HCT116 (cell line): ENCODE results near the gene OBSL1. TPM values are rescaled to one million over a fixed set of nuclear protein-coding genes. Genes with fewer than 3 reads are reported as not detected.

Experiments used
- ATAC-seq: fragments of 200-7000 bp; cut with Tn5 transposase; 2 replicates; pipeline ENCODE4 v1.9.1; 2020; ENCODE audit warnings: mild to moderate bottlenecking, moderate library complexity
- BruUV-seq: library from RNA; stranded (reverse); fragments of 400-500 nt; replicated peaks from 2 replicates; lab custom pipeline; 2021; lab: Mats Ljungman, UMichigan
- CTCF ChIA-PET: fragments of 300-600 bp; sonication (Branson Sonifier 250); formaldehyde crosslinking; loops from one replicate; lab custom pipeline; 2021; ENCODE audit warnings: antibody characterized with exemption; lab: Charles Lee
- POLR2A ChIA-PET: fragments of 300-600, 350-600 bp; sonication (Branson Sonifier 250); formaldehyde crosslinking; loops from one replicate; lab custom pipeline; 2021; ENCODE audit warnings: antibody characterized with exemption; lab: Charles Lee
- RAD21 ChIA-PET, 2 experiments: fragments of 300-600 bp; sonication (Branson Sonifier 250); formaldehyde crosslinking; loops; one replicate each; lab custom pipeline; 2023; ENCODE audit warnings: low total read pairs in 2 of 2; ENCODE audit not compliant: uncharacterized antibody in 2 of 2, unreplicated experiment in 2 of 2, low non-redundant PET in 1 of 2; lab: Charles Lee
- DNase-seq: peaks from one replicate; pipeline ENCODE4 v3.0.0-alpha.2; 2010; ENCODE audit warnings: low read depth, low spot score
- H2AFZ ChIP-seq: fragments of 200-600 bp; shearing (Covaris generic), sonication (generic); 2 replicates; pipeline ENCODE4 v1.6.1; 2017; ENCODE audit warnings: low read depth, mixed run types, mixed read lengths, antibody characterized with exemption, low read length; ENCODE audit not compliant: poor library complexity, severe bottlenecking
- H3K27ac ChIP-seq: 2 replicates; pipeline ENCODE4 v1.5.1; 2012; ENCODE audit warnings: low read depth, low read length
- H3K27me3 ChIP-seq: fragments of 200-600 bp; sonication (generic); 2 replicates; pipeline ENCODE4 v1.6.1; 2016; ENCODE audit warnings: mixed run types, low read length, mixed read lengths; ENCODE audit not compliant: insufficient read depth
- H3K36me3 ChIP-seq, 2 experiments: fragments of 200-500 bp in 1 of 2; fragments of 200-600 bp in 1 of 2; sonication (Bioruptor generic) in 1 of 2; sonication (generic) in 1 of 2; 2 replicates each; pipeline versions ENCODE4 v1.5.1 to v1.6.1; 2014 to 2016; ENCODE audit warnings: low read length in 2 of 2, inconsistent platforms in 1 of 2, mixed read lengths in 1 of 2, mixed run types in 1 of 2; ENCODE audit not compliant: insufficient read depth in 2 of 2, control insufficient read depth in 1 of 2
- H3K4me1 ChIP-seq, 2 experiments: fragments of 200-600 bp in 1 of 2; sonication (generic) in 1 of 2; 2 replicates each; pipeline versions ENCODE4 v1.5.1 to v1.6.1; 2012 to 2017; ENCODE audit warnings: low read length in 2 of 2, inconsistent platforms in 1 of 2, mild to moderate bottlenecking in 1 of 2, mixed read lengths in 1 of 2, mixed run types in 1 of 2, moderate library complexity in 1 of 2; ENCODE audit not compliant: insufficient read depth in 2 of 2, control insufficient read depth in 1 of 2
- H3K4me2 ChIP-seq: fragments of 200-600 bp; sonication (generic); 2 replicates; pipeline ENCODE4 v1.6.1; 2017; ENCODE audit warnings: mixed run types, low read length, mixed read lengths
- H3K4me3 ChIP-seq, 2 experiments: fragments of 200-600 bp in 1 of 2; sonication (generic) in 1 of 2; replicated peaks in 1 of 2; 2 replicates each; pipeline ENCODE4 v1.5.1; 2011 to 2016; ENCODE audit warnings: low read length in 2 of 2, control low read depth in 1 of 2, low read depth in 1 of 2, mild to moderate bottlenecking in 1 of 2, mixed read lengths in 1 of 2, mixed run types in 1 of 2
- H3K79me2 ChIP-seq: fragments of 200-600 bp; sonication (generic); 2 replicates; pipeline ENCODE4 v1.6.1; 2017; ENCODE audit warnings: mild to moderate bottlenecking, mixed run types, low read length, moderate library complexity, mixed read lengths; ENCODE audit not compliant: insufficient read depth
- H3K9ac ChIP-seq: fragments of 200-600 bp; sonication (generic); 2 replicates; pipeline ENCODE4 v1.6.1; 2016; ENCODE audit warnings: low read length, mixed read lengths
- H3K9me2 ChIP-seq: fragments of 200-600 bp; sonication (generic), shearing (Covaris generic); 2 replicates; pipeline ENCODE4 v1.6.1; 2017; ENCODE audit warnings: mixed run types, mild to moderate bottlenecking, moderate library complexity; ENCODE audit not compliant: insufficient read depth
- H3K9me3 ChIP-seq, 2 experiments: fragments of 200-500 bp in 1 of 2; fragments of 200-600 bp in 1 of 2; sonication (Bioruptor generic) in 1 of 2; sonication (generic) in 1 of 2; 2 replicates each; pipeline ENCODE4 v1.6.1; 2014 to 2017; ENCODE audit warnings: low read length in 2 of 2, mixed read lengths in 2 of 2, inconsistent platforms in 1 of 2, low read depth in 1 of 2, mild to moderate bottlenecking in 1 of 2, mixed run types in 1 of 2, moderate library complexity in 1 of 2; ENCODE audit not compliant: control insufficient read depth in 1 of 2, insufficient read depth in 1 of 2
- H4K20me1 ChIP-seq: fragments of 200-600 bp; sonication (generic), shearing (Covaris generic); 2 replicates; pipeline ENCODE4 v1.6.1; 2017; ENCODE audit warnings: mixed run types, mild to moderate bottlenecking, moderate library complexity; ENCODE audit not compliant: insufficient read depth
- ATF3 ChIP-seq: IDR thresholded peaks from 2 replicates; pipeline ENCODE4 v1.6.1; 2012
- CBX3 ChIP-seq: IDR thresholded peaks from 2 replicates; pipeline ENCODE4 v1.6.1; 2012; ENCODE audit warnings: low read depth
- CEBPB ChIP-seq: IDR thresholded peaks from 2 replicates; pipeline ENCODE4 v1.6.1; 2012; ENCODE audit warnings: low read depth
- ELF1 ChIP-seq: IDR thresholded peaks from 2 replicates; pipeline ENCODE4 v1.6.1; 2012; ENCODE audit warnings: low read depth, borderline replicate concordance
- FOSL1 ChIP-seq: IDR thresholded peaks from 2 replicates; pipeline ENCODE4 v1.6.1; 2012; ENCODE audit warnings: low read depth
- JUND ChIP-seq: IDR thresholded peaks from 2 replicates; pipeline ENCODE4 v1.6.1; 2012
- POLR2AphosphoS5 ChIP-seq: IDR thresholded peaks from 2 replicates; pipeline ENCODE4 v1.6.1; 2011; ENCODE audit warnings: mild to moderate bottlenecking, low read depth, low read length, moderate library complexity
- RAD21 ChIP-seq: IDR thresholded peaks from 2 replicates; pipeline ENCODE4 v1.6.1; 2012; ENCODE audit warnings: low read depth, mild to moderate bottlenecking
- SP1 ChIP-seq: IDR thresholded peaks from 2 replicates; pipeline ENCODE4 v1.6.1; 2012; ENCODE audit warnings: low read depth
- SRF ChIP-seq: IDR thresholded peaks from 2 replicates; pipeline ENCODE4 v1.6.1; 2012; ENCODE audit warnings: low read depth
- TCF7L2 ChIP-seq: IDR thresholded peaks from 2 replicates; pipeline ENCODE4 v1.7.0; 2011; ENCODE audit warnings: borderline replicate concordance, inconsistent platforms; ENCODE audit not compliant: insufficient read depth, insufficient read length; ENCODE audit errors: extremely low read depth
- YY1 ChIP-seq: IDR thresholded peaks from 2 replicates; pipeline ENCODE4 v1.6.1; 2011; ENCODE audit warnings: low read length, low read depth, moderate library complexity, mild to moderate bottlenecking; ENCODE audit not compliant: insufficient replicate concordance; ENCODE audit errors: extremely low read depth
- ZFX ChIP-seq: fragments of 450-650 bp; IDR thresholded peaks from 2 replicates; pipeline ENCODE4 v1.6.1; 2017
- ZNF274 ChIP-seq: fragments of 200-500 bp; sonication (Bioruptor generic); IDR thresholded peaks from 2 replicates; pipeline ENCODE4 v1.6.1; 2014; ENCODE audit warnings: mild to moderate bottlenecking, low read depth, low read length, inconsistent platforms
- intact Hi-C: fragments of 100-400 bp; cut with micrococcal nuclease; formaldehyde crosslinking; loops from 2 replicates; pipeline ENCODE4 v1.10.0; 2022
- total RNA-seq: library from RNA; stranded (reverse); gene quantifications from one replicate; pipeline ENCODE4 v1.2.1, GENCODE V29; 2021; ENCODE audit not compliant: unreplicated experiment

The OBSL1 gene
- total RNA-seq, 1 experiment from 2014 or later, result 45.2 TPM

- no peaks in the 10 kb centered on the region for H3K36me3 ChIP-seq
- H3K9me3 ChIP-seq, result no peaks in the 10 kb centered on the region
- CTCF ChIA-PET, result no interaction called here
- BruUV-seq, result no TSS peak
- no peaks in the 10 kb centered on the region for H3K9me2 ChIP-seq
- DNase-seq, result no peak
- no peak for ATAC-seq
- intact Hi-C loops, result no loop called here
- TF ChIP-seq SP1, result no peak
- no peak for TF ChIP-seq ZNF274
- TF ChIP-seq ZFX, result no peak
- no peak for TF ChIP-seq CBX3
- TF ChIP-seq FOSL1, result no peak
- no peak for TF ChIP-seq TCF7L2
- TF ChIP-seq ELF1, result no peak
- TF ChIP-seq SRF, result no peak
- no peak for TF ChIP-seq JUND
- TF ChIP-seq ATF3, result no peak
- TF ChIP-seq CEBPB, result no peak
- no peak for TF ChIP-seq POLR2AphosphoS5
- no peak for TF ChIP-seq YY1
- no peak for TF ChIP-seq RAD21
- no peaks in the 10 kb centered on the region for H4K20me1 ChIP-seq
- H3K4me3 ChIP-seq, result no peak overlapping the region
- H3K27me3 ChIP-seq, result no peaks in the 10 kb centered on the region
- POLR2A ChIA-PET, result no interaction called here
- H2AFZ ChIP-seq, result no peak overlapping the region
- RAD21 ChIA-PET, result no interaction called here
- no peak overlapping the region for H3K4me2 ChIP-seq
- no peak overlapping the region for H3K9ac ChIP-seq
- H3K27ac ChIP-seq, result no peak overlapping the region
- H3K4me1 ChIP-seq, result peaks cover 2 to 18% of the 10 kb centered on the region in 2 experiments; a peak in 3 of 4 replicates
- H3K79me2 ChIP-seq, result peaks cover 8% of the 10 kb centered on the region; the same call in 1 of the 2 replicates
These were observed 15.4 kb downstream of the OBSL1 start for GRCh38 chr2:219555956-219556355.
